ENCODE data around the gene FER.
"Not testable (repeated sequence)": the region's sequence is repeated elsewhere in the genome, so short reads cannot be mapped to it uniquely, and the experiment has no call there.

FER gene

GRCh38 chr5:108957333-108957732, 209.6 kb downstream of the FER start:
- DNase-seq (ENCODE audit: low read depth): no peak

DNA sequence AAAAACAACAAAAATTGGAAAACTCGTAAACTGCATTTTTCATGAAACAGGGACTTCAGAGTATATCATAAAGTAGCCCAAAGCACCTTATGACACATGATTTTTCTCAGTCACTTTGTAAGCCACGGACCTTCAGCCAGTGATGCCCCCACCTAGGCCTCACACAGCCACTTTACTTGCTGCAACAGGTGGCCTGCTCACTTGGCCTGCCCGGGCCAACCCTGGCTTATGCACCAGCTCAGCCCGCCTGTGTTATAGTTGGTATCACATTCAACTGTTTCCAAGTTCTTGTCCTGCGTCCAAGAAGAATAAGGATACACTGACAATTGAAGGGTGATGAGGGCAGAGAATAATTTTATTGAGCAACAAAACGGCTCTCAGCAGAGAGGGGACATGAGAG, 219.2 kb downstream of the FER start:
- no peak for DNase-seq (ENCODE audit: low read depth)

- DNase-seq (ENCODE audit: low read depth): no peak
Observed at GRCh38 chr5:108974594-108974993, 226.9 kb downstream of the FER start.

GRCh38 chr5:108975697-108976096, 228.0 kb downstream of the FER start:
- no peak for DNase-seq (ENCODE audit: low read depth)

DNA sequence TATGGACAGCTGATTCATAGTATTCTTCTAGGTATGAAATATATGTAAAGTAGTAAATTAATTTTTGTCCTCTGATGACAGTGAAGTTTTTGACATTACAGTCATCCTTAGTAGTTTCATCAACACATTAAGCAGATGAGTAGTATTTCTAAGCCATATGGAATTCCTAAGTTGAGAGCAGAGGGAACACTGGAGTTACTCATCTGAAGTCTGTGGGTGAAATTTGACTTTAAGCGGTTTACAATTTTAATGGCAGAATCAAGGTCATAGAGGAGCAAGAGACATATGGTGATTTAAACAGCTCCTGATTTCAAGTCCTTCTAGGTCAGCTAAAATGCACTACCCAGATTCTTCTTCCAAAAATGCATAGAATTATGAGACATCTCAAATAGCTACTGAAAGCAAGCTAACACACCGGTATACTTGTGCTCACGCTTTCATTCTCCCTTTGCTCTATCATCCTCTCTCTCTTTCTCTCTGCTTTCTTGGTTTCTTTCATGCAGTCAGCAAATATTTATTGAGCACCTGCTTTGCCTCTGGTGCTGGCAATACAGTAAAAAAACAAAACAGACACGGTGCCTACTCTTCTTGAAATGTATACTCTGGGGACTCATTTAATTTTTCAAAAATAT, 235.9 kb downstream of the FER start:
- no peak for DNase-seq (ENCODE audit: low read depth)

DNA sequence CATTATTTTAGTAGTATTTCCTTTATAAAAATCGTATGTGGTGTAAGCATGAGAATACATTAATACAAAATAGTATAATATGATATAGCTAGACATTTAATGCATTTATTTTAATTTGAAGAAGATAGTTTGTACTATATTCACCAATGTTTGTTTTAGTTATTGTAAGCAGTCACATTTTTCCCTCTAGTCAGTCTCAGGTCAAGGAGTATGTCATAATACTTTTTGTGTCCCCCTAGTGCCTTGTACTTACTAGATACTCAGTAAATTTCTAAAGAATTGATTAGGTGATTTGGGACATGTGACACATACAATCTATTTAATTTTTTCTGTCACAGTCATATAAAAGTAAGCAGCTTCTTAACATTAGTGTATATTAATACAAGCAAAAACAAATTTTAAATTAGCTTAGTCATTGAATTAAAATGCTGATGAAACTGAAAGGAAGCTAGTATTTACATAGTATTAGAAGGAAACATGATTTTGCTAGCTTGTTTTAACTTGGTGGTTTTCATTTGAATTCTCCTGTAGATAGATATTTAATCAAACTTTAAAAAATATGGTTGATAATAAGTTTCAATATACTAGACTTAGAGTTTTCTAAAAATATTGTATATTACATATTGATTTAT, 242.2 kb downstream of the FER start:
- no peak for DNase-seq (ENCODE audit: low read depth)

- DNase-seq (ENCODE audit: low read depth): not testable (repeated sequence)
Observed at GRCh38 chr5:108992396-108993085, 244.8 kb downstream of the FER start.

GRCh38 chr5:108993440-108993839, 245.7 kb downstream of the FER start:
- not testable (repeated sequence) for DNase-seq (ENCODE audit: low read depth)

GRCh38 chr5:108997720-108998119, 250.0 kb downstream of the FER start:
- no peak for DNase-seq (ENCODE audit: low read depth)

- no peak for DNase-seq (ENCODE audit: low read depth)
Observed at GRCh38 chr5:108998216-108998615, 250.5 kb downstream of the FER start.

DNA sequence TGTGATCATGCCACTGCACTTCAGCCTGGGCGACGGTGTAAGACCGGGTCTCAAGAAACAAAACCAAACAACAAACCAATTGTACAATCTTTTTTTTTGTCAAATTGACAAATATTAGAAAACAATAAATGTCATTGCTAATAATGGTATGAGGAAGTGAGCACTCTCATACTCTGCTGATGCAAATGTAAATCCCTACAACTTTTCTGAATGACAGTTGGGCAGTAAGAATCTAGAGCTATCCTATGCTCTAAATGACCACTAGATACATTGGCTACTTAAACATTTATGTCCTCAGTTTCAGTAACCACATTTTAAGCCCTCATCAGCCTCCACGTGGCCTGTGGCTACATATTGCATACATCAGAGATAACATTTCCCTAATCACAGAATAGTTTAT, 256.2 kb downstream of the FER start:
- no peak for DNase-seq (ENCODE audit: low read depth)

DNA sequence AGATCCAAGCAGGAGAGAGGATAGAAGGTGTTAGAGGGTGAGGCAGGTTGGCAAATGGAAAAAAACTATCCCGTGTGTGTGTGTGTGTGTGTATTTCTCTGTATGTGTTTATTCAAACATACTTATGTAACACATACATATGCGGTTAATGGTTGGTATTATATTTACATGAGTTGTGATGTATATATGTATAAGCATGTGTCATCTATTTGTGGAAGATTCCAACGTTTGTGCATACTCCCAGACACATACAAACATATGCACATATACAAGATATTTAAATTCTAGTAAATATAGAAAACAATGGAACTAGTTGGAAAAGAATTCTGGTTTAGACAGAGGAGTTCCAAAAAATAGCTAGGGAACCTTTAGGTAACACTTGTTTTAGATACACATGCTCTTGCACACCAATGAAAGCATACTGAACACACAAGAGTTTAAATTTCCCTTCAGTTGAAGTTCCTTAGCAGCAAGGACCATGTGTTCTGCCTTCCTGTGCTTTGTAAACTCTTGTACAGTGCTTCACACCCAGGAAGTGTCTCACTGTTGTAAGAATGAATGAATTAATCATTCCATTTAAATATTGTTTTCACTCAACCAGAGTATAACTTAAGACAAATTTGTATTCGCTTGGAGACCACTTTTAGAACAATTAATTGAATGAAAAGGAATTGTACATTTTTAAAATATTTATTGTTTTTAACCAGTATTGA, 257.8 kb downstream of the FER start:
- DNase-seq (ENCODE audit: low read depth): no peak

DNA sequence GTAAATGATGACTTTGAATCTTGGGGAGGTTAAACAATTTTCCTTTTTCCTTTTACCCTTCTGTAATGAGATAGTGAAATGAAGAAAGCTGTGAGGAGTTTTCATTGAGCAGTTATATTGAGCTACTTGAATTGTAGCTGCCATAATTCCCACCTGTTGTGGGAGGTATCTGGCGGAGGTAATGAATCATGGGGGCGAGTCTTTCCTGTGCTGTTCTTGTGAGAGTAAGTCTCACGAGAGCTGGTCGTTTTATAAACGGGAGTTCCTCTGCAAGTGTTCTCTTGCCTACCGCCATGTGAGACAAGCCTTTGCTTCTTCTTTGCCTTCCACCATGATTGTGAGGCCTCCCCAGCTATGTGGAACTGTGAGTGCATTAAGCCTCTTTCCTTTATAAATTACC, 258.4 kb downstream of the FER start:
- no peak for DNase-seq (ENCODE audit: low read depth)

DNA sequence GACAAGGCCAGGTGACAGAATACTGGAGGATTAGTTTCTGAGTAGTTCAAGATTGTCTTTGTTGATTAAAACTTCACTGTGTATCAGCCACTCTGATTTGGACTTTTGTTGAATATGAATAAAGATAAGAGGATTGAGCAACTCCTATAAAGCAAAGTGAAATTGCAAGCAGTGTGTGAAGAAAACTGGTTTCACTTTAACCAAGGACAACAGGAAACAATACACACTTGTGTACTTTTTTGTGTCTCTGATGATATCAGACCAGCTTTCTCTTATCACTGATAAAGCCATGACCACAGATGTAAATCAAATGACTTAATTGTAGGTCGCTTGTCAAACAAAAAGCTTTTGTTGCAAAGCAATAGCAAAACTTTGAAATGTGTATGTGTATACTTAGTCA, 268.6 kb downstream of the FER start:
- DNase-seq (ENCODE audit: low read depth): no peak

- DNase-seq (ENCODE audit: low read depth): no peak
Observed at GRCh38 chr5:109022056-109022455, 274.4 kb downstream of the FER start.

DNA sequence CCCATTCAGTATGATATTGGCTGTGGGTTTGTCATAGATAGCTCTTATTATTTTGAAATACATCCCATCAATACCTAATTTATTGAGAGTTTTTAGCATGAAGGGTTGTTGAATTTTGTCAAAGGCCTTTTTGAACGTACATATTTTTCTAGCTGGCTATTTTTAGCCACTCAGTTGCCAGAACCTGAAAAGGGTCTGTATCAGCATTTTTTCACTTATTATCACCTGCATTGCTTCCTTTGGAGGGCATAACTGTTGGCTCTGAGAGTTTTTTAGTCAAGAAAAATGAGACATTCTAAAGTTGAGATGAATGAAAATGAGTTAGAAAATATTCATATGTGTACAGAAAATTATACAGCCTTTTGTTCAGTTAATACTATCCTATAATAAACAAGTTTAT, 278.0 kb downstream of the FER start:
- DNase-seq (ENCODE audit: low read depth): not testable (repeated sequence)

GRCh38 chr5:109027983-109028607, 280.4 kb downstream of the FER start:
- no peak for DNase-seq (ENCODE audit: low read depth)

DNA sequence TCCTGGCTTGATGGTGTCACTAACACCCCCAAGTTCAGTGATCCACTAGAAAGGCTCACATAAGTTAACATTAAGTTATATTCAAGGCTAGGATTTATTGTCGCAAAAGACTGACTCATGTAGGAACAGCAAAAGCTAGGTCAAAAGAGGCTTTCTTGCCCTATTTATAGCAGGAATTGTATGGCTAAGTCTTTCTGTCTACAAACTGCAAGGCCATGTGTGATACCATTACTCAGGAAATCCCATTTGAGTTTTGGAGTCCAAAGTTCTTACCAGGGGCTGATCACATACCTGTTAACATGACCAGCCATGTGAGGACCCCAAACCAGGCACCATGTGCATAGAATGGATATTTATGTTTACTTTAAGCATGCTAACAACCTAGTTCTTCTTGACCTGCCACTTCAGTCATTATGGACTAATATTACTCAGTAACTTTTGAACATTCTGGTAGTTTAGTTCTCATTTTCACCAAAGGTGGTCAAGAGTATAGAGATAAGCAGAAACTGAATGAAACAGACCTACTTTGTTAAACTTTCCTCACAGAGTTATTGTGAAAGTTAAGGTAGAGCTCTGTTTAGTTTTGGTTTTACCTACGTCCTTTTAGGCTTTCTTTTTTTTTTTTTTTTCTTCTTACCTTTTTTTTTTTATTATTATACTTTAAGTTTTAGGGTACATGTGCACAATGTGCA, 281.1 kb downstream of the FER start:
- DNase-seq (ENCODE audit: low read depth): no peak

- DNase-seq (ENCODE audit: low read depth): no peak
Observed at GRCh38 chr5:109029847-109030246, 282.1 kb downstream of the FER start.

- DNase-seq (ENCODE audit: low read depth): no peak
Observed at GRCh38 chr5:109030360-109031143, 282.9 kb downstream of the FER start.

GRCh38 chr5:109034306-109034705, 286.6 kb downstream of the FER start:
- DNase-seq (ENCODE audit: low read depth): no peak
